NB4 (cell line): Measurements from ENCODE around the gene ADRA2A.

Experiments
- POLR2A ChIP-seq: IDR thresholded peaks from 2 replicates; pipeline ENCODE4 v1.6.1; 2011; ENCODE audit warnings: mild to moderate bottlenecking; ENCODE audit not compliant: insufficient read length; ENCODE audit errors: extremely low read depth
- TF ChIP-seq, protein P1 (sequence below): IDR thresholded peaks from one replicate; pipeline ENCODE4 v1.5.1; 2012; ENCODE audit warnings: low read depth, low read length

DNA sequence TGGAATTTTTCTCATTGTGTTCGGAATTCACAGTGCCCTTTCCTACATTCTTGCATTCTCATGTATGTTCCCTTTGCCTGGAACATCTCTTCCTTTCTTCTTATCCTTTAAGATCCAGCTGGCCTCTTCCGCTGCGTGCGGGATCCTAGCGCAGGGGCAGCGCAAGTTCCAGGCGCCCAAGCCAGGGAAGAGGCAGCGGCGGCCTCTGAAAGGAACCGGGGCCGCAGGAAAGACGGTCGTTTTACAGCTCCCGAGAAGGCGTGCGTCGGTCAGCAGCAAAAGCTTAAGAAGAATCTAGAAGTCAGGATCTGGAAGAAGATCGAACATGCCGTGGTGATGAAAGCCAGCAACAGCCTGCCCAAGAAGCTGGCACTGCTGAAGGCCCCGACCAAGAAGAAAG lies 28.0 kb downstream of the ADRA2A start:
- TF ChIP-seq, protein P1, sequence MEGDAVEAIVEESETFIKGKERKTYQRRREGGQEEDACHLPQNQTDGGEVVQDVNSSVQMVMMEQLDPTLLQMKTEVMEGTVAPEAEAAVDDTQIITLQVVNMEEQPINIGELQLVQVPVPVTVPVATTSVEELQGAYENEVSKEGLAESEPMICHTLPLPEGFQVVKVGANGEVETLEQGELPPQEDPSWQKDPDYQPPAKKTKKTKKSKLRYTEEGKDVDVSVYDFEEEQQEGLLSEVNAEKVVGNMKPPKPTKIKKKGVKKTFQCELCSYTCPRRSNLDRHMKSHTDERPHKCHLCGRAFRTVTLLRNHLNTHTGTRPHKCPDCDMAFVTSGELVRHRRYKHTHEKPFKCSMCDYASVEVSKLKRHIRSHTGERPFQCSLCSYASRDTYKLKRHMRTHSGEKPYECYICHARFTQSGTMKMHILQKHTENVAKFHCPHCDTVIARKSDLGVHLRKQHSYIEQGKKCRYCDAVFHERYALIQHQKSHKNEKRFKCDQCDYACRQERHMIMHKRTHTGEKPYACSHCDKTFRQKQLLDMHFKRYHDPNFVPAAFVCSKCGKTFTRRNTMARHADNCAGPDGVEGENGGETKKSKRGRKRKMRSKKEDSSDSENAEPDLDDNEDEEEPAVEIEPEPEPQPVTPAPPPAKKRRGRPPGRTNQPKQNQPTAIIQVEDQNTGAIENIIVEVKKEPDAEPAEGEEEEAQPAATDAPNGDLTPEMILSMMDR, result no peak
- TF ChIP-seq POLR2A, result no peak
